ACHN (cell line): ENCODE results near the gene GPR63.

Experiments used
- DNase-seq: peaks from one replicate; pipeline ENCODE4 v3.0.0-alpha.2; 2015
- in situ Hi-C: cut with HindIII; loops from 2 replicates; pipeline ENCODE4 v1.10.0; 2017; ENCODE audit warnings: low sequenced_read_pairs, low pct_ligation_motif_present, low pct_unique_long_range_greater_than_20kb

The GPR63 gene

DNA sequence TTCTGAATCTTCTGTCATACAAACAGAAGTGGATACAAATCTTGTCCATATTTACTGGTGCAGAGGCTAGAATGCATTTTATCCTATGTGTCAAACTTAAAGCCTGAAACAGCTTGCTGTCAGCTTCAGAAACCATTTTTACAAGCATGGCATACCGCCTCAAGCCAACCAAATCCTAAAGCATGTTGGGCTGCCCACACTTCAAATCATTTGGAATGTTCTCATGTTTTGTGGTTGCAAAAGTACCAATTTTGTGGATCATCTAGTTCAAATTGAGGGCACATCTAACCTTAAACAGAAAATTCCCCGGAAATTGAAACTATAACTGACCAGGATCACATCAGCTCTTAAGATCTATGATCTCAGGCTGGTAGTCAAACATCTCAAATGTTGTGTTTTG is 3.2 kb downstream of the GPR63 start:
- in situ Hi-C loops = no loop called here
- no peak for DNase-seq

GRCh38 chr6:96832780-96833179 is 4.5 kb downstream of the GPR63 start:
- in situ Hi-C loops = no loop called here
- DNase-seq = no peak

GRCh38 chr6:96826865-96827264 is 10.4 kb downstream of the GPR63 start:
- no peak for DNase-seq
- in situ Hi-C loops = no loop called here

GRCh38 chr6:96823743-96824142 is 13.5 kb downstream of the GPR63 start:
- DNase-seq = no peak
- in situ Hi-C loops = no loop called here

- no peak for DNase-seq
- in situ Hi-C loops = no loop called here
Measured at GRCh38 chr6:96821034-96821433, 16.2 kb downstream of the GPR63 start.

DNA sequence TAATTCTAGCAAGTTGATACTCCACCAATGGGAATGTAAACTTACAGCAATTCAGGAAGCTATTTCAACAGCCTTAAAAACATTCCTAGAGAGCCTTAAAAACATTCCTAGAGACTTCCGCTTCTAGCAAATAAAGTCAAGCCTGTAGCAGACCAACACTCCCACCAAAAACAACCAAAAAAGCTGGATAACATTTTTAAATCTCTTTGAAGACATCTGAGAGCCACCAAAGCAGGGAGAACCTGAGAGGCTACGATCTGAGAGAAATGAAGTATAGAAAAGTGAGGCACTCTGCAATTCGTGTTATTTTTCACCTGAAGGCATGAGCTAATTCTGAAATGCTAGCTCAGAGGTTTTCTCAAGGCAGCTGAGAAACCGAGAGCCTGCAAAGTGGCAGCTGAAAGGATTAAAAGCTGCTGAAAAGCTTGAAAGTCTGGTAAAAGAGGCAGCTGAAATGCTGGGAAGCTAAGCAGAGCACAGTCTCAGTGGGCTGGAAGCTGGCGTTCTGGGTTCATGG is 20.9 kb downstream of the GPR63 start:
- DNase-seq = no peak
- in situ Hi-C loops = no loop called here

- in situ Hi-C loops = no loop called here
Measured at GRCh38 chr6:96814625-96815024, 22.7 kb downstream of the GPR63 start.

DNA sequence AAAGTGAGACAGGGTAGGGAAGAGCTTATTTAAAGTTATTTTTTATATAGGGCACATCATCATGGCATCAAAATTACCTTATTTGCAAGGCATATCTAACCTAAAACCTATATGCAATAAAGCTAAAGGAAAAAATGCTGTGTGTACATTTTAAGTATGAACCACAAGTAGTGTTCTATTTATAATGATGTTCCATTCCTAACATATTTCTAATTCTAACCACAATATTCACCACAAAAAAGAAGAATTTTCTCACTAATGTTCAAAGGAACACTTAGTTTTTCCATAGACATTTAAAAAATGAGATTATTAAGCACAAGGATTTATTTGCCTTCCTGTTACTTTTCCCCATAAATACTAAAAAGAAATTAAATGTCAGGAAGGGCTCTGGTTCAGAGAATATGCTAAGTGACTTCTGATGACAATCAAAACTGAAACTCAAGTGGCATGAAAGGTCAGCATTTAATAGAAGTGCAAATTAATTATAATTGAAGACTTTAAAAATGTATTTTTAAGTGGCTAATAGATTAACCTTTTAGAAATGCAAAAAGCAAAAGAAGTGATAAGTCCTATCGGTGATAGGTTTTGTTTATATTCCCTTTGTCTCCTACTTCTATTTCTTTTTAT is 25.1 kb downstream of the GPR63 start:
- in situ Hi-C loops = no loop called here
- no peak for DNase-seq

More at GRCh38 chr6:96814625-96815024, 22.7 kb downstream of the GPR63 start:
- no peak for DNase-seq

DNA sequence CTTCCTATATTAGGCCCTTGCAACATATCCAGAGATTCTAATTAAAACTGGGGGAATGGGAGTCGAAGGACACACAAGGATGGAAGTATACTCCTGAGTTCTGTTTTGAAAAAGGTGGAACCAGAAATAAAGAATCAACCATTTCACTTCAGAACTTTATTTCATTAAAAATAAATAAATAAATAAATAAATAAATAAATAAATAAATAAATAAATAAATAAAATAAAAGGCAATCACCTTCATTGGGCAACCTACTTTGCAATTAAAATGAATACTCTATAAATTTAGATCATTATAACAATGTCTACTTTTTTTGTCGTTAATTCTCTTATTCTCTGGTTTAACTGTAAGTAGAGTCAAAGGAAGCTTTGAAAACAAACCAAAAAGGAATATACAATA is 25.6 kb downstream of the GPR63 start:
- in situ Hi-C loops = no loop called here
- DNase-seq = no peak

DNA sequence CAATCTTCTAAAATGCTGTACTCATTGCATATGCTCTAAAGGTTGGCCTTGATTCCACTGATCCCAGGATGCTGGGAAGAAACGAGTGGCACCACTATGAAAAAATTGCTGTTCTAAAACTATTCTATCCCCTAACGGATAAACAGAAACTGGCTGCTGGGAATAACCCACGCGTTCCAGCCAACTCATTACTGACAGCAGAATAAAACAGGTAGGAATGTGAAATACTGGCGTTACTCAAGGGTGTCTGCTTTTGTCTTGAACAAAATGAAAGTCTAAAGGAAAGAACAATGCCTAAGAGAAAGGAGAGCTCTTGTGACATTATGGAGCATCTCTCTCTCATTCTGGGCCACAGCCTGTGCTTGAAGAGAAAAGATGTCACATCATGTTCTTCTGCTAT is 26.1 kb downstream of the GPR63 start:
- in situ Hi-C loops = no loop called here
- DNase-seq = no peak

DNA sequence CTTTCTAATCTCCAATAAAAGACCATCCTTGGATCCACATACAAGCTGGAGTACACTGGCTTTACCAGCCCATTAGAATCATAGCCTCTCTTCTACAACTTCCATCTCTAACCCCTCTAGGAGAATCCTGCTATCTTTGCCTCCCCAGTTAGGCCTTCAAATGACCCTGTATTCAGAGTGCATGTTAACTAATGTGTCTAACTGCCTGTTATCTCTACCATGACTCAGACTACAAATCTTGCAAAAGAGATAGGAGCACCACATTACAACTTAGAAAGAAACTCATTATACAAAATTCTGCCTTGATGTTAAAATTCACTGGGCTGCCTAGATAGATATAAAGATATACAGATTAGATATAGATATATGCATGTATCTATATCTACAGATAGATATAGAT is 28.2 kb downstream of the GPR63 start:
- no peak for DNase-seq
- in situ Hi-C loops = no loop called here

- no peak for DNase-seq
- in situ Hi-C loops = no loop called here
Measured at GRCh38 chr6:96803106-96803481, 34.2 kb downstream of the GPR63 start.

GRCh38 chr6:96795481-96795880 is 41.8 kb downstream of the GPR63 start:
- DNase-seq = no peak
- in situ Hi-C loops = no loop called here

DNA sequence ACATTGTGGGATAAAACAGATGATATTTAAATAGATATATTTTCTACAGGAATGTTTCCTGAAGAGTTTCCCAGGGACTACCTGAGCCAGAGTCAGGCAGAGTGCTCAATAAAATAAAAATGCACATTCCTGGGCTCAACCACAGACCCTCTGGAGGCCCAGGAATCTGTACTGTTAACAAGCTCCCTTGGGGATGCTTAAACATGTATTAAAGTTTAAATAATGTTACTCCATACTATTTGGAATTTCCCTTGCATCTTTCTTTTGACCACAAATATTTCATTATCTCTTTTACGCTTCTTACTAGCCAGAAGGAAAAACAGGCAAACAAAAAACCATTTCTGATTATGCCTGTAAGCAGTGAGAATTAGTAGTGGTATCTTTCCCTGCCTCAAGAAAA is 42.3 kb downstream of the GPR63 start:
- in situ Hi-C loops = no loop called here

GRCh38 chr6:96792561-96793190 is 44.6 kb downstream of the GPR63 start:
- in situ Hi-C loops = no loop called here
- DNase-seq = no peak

More for the DNA sequence above, 42.3 kb downstream of the GPR63 start:
- no peak for DNase-seq

- in situ Hi-C loops = no loop called here
- DNase-seq = no peak
Measured at GRCh38 chr6:96789871-96790270, 47.4 kb downstream of the GPR63 start.

DNA sequence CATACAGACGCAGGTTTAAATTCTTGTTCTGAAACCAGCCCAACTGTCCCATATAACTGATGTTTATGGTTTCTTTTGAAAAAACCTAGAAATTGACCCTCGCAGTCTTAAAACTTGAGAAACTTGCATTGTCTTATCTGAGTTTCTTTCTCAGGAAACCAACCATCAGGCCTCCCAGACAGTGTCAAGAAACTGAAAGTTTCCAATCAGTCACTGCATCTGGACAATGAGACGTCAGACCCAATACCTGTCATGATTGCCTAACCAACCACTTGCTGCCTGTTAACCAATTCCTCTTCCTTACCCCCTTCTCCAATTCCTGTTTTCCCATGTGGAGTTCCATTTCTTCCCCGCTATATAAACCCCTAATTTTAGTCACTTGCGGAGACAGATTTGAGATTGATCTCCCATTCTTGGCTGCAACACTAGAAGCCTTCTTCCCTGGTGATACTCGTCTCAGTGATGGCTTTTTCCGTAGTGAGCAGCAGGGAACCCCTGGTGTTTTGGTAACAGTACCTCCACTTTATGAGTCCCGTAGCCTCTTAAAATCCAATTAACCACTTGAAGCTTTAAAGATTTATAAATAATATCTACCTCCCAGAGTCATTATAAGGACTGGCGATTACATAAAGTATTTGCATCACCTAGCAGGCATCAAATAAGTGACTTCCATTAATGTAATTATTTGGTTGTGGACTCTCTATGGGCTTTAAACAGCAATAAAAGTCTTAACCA is 49.3 kb downstream of the GPR63 start:
- no peak for DNase-seq
- in situ Hi-C loops = no loop called here

GRCh38 chr6:96786336-96786735 is 50.9 kb downstream of the GPR63 start:
- in situ Hi-C loops = no loop called here
- DNase-seq = no peak

GRCh38 chr6:96784650-96785049 is 52.6 kb downstream of the GPR63 start:
- no peak for DNase-seq
- in situ Hi-C loops = no loop called here

DNA sequence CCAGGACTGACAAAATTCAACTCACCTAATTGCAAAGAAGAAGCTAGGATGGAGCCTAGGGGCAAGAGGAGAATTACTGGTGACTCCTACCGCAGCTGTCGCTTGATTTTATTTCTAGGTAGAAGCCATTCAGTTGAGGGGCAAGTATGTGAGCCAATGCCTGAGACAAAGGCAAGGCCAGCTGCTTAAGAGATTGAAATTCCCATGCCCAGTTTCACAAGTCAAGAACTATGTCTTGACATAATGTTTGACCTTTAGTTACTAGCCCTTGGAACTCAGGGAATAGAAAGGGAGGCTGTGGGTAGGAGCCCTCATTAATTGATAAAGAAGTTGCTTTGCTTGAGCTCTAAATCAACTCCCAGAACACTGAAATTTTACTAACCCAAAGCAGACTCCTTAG is 54.0 kb downstream of the GPR63 start:
- DNase-seq = no peak
- in situ Hi-C loops = no loop called here
